Measurements from ENCODE around the gene CORO2B.
"Not testable (repeated sequence)": the region's sequence is repeated elsewhere in the genome, so short reads cannot be mapped to it uniquely, and the experiment has no call there.

Gene CORO2B

DNA sequence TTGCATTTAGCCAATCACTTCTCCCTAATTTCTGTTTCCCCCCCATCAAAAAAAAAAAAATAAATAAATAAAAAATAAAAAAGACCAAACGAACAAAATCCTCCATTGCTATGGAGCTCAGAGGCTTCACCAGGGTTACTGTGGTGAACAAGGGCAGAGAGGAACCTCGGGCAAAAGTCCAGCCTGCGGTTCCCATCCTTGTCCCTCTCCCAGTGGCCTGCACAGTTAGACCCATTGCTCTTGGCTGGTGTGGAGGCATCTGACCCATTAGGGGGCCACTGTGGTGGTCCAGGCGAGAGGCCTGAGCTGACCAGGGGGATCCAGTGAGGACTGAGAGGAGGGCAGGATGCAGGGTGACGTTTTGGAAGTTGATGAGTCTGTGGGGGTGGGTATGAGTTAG is 18.8 kb downstream of the CORO2B start:
- Mint-ChIP-seq H3K27ac (no peak overlapping the region), H3K4me1 (ENCODE audit: low read depth) (no peaks in the 10 kb centered on the region), H3K36me3 (ENCODE audit: low read depth) (no peaks in the 10 kb centered on the region)

DNA sequence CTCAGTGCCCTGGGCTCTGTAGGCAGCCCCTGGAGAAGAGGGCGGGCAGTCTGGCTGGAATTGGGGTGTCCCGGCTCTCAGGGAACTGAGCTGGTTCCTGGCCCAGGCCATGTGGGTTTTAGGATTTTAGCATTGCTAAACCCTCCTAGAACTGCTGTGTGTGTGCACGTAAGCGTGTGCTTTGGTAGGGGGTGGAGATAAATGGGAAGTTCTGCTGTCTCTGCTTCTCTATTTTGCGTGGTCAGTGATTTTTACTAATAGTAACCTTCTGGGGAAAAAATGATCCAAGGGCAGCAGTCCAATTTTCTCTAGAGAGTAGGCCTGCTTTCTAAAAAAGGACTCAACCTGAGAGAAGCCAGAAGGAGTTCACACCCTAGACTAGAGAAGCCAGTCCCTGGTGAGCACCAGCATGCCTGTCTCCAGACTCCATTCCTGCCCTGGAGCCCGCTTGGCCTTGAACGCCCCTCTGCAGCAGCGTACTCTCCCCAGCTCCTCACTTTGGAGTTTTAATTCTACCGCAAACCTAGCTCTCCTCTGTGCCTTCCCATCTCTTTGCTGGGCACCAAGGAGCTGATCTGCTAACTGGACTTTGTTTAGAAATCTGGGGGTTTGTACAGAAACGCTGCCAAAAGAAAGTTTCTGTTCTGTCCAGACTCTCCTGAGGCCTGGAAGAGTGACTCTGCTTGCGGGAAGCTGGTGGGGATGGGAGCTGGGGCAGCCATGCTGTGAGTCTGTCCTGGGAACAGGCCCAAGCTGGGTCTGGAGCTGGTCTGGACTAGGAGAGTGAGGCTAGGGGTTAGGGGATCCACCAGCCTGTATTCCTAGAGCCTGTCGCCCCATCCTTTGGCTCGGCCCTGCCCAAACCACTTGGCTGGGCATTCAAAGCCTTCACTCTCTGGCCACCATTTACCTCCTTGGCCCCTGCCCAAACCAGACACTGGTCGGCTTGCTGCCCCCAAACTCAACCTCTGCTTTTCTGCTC is 19.7 kb downstream of the CORO2B start:
- H3K4me3 Mint-ChIP-seq = no peak overlapping the region
- H3K36me3 Mint-ChIP-seq (ENCODE audit: low read depth) = no peaks in the 10 kb centered on the region
- DNase-seq = no peak
- no peaks in the 10 kb centered on the region for H3K9me3 Mint-ChIP-seq
- peaks cover 7% of the 10 kb centered on the region for H3K27me3 Mint-ChIP-seq
- H3K27ac Mint-ChIP-seq = no peak overlapping the region
- H3K4me1 Mint-ChIP-seq (ENCODE audit: low read depth) = no peaks in the 10 kb centered on the region

More for the DNA sequence above, 18.8 kb downstream of the CORO2B start:
- peaks cover 8% of the 10 kb centered on the region for H3K27me3 Mint-ChIP-seq
- H3K9me3 Mint-ChIP-seq = no peaks in the 10 kb centered on the region
- DNase-seq = no peak
- no peak overlapping the region for H3K4me3 Mint-ChIP-seq

DNA sequence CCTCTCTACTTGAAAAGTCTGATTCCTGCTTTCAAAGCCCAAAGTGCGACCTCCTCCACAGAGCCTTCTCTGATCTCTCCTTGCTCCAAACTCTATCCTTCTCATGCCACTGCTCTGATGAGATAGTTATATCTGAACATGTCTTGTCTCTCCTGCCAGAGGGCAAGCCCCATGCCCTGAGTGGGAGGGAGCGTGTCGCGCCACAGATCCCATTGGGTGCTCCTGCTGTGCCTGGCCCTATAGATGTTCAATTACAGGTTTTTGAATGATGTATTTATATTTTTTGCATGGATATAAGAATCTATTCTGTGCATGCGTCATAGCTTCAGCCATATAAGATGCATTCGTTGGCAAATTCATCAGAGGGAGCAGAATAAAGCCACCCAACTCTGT is 20.4 kb downstream of the CORO2B start:
- DNase-seq = no peak
- H3K36me3 Mint-ChIP-seq (ENCODE audit: low read depth) = no peaks in the 10 kb centered on the region
- H3K27ac Mint-ChIP-seq = no peak overlapping the region
- H3K4me1 Mint-ChIP-seq (ENCODE audit: low read depth) = no peaks in the 10 kb centered on the region
- peaks cover 3% of the 10 kb centered on the region for H3K27me3 Mint-ChIP-seq
- H3K4me3 Mint-ChIP-seq = no peak overlapping the region
- no peaks in the 10 kb centered on the region for H3K9me3 Mint-ChIP-seq

DNA sequence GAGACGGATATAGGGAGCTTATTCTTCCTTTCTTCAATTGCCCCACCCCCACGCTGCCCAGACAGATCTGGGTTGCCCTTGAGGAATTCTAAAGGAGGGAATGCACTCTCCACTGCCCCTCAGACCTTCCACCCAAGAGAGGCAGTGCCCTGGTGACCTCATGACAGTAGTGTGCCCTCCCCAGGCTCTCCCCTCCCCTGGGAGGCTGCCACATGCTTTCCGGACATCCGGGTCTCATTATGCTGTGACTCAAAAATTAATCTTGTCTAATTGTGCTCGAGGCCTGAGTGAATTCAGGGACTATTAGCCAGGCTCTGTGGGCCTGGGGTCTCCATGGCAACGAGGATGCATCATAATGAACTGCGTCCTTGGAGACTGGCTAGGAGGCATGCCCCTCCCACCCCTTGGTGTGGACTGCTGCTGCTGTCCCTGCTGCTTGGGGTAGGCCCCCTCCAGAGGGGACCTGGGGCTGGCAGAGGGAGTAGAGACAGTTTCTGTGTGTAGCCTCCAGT is 20.8 kb downstream of the CORO2B start:
- peaks cover 3% of the 10 kb centered on the region for H3K27me3 Mint-ChIP-seq
- no peaks in the 10 kb centered on the region for H3K4me1 Mint-ChIP-seq (ENCODE audit: low read depth)
- no peak overlapping the region for H3K4me3 Mint-ChIP-seq
- no peak overlapping the region for H3K27ac Mint-ChIP-seq
- no peaks in the 10 kb centered on the region for H3K9me3 Mint-ChIP-seq
- no peaks in the 10 kb centered on the region for H3K36me3 Mint-ChIP-seq (ENCODE audit: low read depth)
- DNase-seq = no peak

DNA sequence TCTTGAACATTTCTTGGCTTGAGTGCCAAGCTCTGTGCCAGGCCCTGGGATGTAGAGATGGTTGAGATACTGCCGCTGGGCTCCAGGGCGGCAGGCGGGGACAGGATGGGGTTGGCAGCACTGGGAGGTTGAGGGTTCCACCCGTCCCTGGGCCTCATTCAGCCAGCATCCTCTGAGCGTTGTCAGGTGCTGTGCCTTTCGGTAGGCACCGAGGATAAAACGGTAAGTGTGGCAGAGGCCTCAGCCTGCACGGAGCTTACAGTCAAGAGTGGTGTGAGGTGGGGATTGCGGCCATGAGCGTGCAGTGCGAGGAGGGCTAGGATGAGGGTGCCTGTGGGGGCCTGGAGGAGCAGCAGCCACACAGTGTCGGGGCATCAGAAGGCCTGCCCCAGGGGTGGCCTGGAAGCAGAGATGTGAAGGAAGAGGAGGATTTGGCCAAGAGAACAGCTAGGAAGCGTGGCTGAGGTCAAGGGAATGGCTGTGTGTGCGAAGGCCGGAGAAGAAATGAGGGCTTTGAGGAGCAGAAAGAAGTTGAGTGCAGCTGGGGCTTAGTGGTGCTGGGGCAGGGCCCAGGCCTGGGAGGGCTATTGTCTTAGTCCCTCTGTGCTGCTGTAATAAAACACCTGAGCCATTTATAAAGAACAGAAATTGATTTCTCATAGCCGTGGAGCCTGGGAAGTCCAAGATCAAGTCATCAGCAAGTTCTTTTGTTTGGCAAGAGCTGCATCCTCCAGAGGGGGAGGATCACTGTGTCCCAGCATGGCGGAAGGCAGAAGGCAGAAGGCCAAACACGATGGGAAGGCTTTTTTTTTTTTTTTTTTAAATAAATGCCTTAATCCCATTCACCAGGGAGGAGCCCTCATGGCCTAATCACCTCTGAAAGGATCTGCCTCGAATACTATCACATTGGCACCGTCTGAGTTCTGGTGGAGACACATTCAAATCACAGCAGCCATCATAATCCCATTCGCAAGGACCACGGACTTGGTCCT is 22.7 kb downstream of the CORO2B start:
- Mint-ChIP-seq H3K4me1 (ENCODE audit: low read depth) (no peaks in the 10 kb centered on the region), H3K9me3 (peaks cover 2% of the 10 kb centered on the region), H3K4me3 (no peak overlapping the region), H3K27ac (no peak overlapping the region), H3K36me3 (ENCODE audit: low read depth) (no peaks in the 10 kb centered on the region), H3K27me3 (no peaks in the 10 kb centered on the region)
- no peak for DNase-seq

DNA sequence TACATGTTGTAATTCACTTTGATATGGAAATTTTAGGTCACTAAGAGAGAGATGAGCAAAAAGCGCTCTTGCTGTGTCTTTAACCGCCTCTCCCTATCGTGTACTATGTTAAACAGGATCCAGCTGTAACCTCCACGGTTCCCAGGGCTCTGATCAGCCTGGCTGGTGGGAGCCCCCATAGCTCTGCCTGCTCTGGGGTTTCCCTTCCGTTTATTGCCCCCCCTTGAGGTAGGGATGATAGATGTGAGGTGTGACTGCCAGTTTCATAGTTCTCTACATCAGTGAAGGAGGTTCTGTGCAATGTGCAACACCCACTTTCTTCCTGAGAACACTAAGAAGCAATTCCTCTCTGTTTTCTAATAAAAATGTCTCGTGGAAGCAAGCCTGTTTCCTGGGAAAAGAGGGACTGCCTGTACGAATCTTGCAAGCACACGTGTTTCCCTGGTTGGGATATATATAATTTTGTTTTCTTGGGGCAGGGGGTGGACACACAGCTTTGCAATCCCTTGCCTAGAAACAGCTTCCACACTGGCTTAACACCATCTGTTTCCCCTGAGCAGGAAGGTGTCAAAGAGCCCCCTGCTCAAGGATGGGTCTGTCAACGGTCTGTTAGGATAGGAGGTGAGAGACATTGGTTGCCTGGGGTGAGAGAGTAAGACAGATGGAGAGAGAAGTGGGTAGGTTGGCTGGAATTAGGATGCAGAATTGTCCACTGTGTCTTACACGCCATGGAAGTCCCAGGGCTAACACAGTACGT is 23.8 kb downstream of the CORO2B start:
- no peaks in the 10 kb centered on the region for H3K4me1 Mint-ChIP-seq (ENCODE audit: low read depth)
- H3K4me3 Mint-ChIP-seq = no peak overlapping the region
- H3K27me3 Mint-ChIP-seq = no peaks in the 10 kb centered on the region
- H3K9me3 Mint-ChIP-seq = peaks cover 3% of the 10 kb centered on the region
- H3K36me3 Mint-ChIP-seq (ENCODE audit: low read depth) = no peaks in the 10 kb centered on the region
- H3K27ac Mint-ChIP-seq = no peak overlapping the region
- no peak for DNase-seq

DNA sequence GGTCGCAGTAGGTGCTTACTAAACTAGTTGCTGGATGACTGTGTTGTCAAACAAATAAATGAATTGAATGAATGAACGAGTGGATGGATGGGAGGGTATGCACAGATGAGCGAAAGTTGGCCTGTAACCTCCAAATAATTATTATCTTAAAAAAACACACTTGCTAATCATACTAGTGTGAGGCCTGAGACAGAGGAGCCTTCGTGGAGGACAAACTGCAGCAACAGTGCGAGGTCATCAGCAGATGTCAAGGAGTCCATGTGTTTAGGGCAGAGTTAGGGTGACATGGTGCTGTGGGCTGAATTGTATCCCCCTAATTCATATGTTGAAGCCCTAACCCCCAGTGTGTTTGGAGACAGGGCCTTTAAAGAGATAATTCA is 24.4 kb downstream of the CORO2B start:
- H3K9me3 Mint-ChIP-seq = peaks cover 3% of the 10 kb centered on the region
- no peaks in the 10 kb centered on the region for H3K36me3 Mint-ChIP-seq (ENCODE audit: low read depth)
- H3K27me3 Mint-ChIP-seq = no peaks in the 10 kb centered on the region
- no peaks in the 10 kb centered on the region for H3K4me1 Mint-ChIP-seq (ENCODE audit: low read depth)
- H3K27ac Mint-ChIP-seq = no peak overlapping the region
- H3K4me3 Mint-ChIP-seq = no peak overlapping the region
- no peak for DNase-seq

DNA sequence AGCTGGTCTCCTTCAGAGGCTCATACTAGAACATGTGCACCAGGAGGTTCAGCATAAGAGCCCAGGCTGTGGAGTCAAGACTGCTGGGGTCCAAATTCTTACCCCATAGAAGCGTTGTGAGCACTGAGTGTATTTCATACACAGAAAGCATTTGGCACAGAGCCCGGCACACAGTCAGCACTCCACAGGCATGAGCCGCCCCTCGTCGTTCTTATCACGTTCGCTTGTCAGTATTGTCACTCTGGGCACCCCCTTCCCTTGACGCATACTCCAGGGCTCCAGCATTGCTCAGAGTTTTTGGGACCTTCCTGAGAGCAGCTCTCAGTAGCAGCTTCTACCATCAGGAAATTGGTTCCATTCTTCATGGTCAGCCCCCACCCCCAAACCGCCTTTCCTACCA is 25.2 kb downstream of the CORO2B start:
- Mint-ChIP-seq H3K36me3 (ENCODE audit: low read depth) (no peaks in the 10 kb centered on the region), H3K27me3 (peaks cover 3% of the 10 kb centered on the region), H3K4me3 (no peak overlapping the region), H3K4me1 (ENCODE audit: low read depth) (no peaks in the 10 kb centered on the region), H3K9me3 (peaks cover 3% of the 10 kb centered on the region), H3K27ac (no peak overlapping the region)
- no peak for DNase-seq

DNA sequence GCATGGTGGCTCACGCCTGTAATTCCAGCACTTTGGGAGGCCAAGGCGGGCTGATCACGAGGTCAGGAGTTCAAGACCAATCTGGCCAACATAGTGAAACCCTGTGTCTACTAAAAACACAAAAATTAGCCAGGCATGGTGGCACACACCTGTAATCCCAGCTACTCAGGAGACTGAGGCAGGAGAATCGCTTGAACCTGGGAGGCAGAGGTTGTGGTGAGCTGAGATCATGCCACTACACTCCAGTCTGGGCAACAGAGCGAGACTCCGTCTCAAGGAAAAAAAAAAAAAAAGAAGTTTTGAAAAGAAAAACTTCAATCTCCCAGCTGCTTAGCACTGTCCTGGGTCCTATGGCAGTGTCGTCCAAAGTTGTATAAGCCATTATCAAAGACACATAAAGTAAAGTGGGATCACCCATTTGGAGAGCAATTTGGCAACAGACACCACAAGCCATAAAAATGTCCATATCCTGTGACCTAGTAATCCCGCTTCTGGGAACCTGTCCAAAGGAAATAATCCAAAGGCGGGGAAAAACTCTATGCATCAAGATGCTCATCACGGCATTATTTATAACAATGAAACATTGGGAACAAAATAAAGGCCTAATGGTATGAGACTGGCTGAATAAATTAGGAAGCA is 26.2 kb downstream of the CORO2B start:
- not testable (repeated sequence) for H3K36me3 Mint-ChIP-seq (ENCODE audit: low read depth); H3K27me3 Mint-ChIP-seq; H3K9me3 Mint-ChIP-seq; H3K4me1 Mint-ChIP-seq (ENCODE audit: low read depth); DNase-seq; H3K27ac Mint-ChIP-seq; H3K4me3 Mint-ChIP-seq

DNA sequence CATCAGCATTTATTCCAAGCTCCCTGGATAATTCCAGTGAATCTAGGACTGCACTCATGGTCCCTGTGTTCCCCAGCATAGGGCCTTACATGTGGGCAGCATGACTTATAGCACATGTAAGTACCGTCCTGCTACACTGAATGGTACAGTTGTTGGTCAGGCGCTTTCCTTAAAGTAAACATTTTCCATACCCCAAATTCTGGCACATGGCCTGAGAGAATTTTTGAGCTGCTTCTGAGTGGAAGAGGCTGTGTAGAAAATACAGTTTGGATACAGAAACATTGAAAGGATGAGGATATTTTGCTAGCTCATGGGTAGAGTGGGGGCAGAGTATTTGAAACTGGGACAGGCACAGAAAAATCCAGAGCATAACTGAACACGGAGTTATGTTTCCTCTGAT is 27.6 kb downstream of the CORO2B start:
- Mint-ChIP-seq H3K27ac (no peak overlapping the region), H3K36me3 (ENCODE audit: low read depth) (no peaks in the 10 kb centered on the region), H3K4me3 (no peak overlapping the region), H3K4me1 (ENCODE audit: low read depth) (no peaks in the 10 kb centered on the region), H3K9me3 (peaks cover 3% of the 10 kb centered on the region), H3K27me3 (peaks cover 3% of the 10 kb centered on the region)
- DNase-seq = no peak

DNA sequence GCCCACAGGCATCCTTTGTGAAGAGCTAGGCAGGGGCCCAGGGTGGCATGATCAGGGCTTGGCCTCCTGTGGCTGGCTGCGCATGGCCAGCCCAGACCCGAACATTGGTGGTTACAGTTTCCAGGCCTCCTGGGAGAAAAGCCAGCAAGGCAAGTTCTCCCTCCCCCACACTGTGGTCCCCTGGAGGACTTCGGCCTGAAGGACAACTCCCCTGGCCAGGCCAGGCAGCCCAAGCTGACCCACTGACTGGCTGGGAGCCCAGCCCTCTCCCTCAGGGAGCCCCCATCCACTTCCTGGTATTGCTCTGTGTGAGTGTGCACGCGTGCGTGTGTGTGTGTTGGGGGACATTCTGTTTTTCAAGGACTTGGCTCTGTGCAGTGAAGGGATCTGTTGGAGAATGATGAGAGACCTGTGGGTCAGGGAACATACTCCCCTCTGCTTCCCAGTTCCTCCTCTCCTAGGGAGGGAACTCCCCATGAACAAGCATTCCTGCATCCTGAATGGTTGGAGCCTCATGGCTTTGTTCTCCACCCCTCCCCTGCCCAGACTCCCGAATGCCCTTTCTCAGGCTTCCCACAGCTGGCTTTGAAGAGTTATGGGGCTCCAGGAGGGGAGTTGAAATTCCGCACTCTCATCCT is 29.5 kb downstream of the CORO2B start:
- DNase-seq = no peak
- Mint-ChIP-seq H3K4me1 (ENCODE audit: low read depth) (no peaks in the 10 kb centered on the region), H3K9me3 (peaks cover 3% of the 10 kb centered on the region), H3K36me3 (ENCODE audit: low read depth) (no peaks in the 10 kb centered on the region), H3K27ac (no peak overlapping the region), H3K27me3 (peaks cover 3% of the 10 kb centered on the region), H3K4me3 (no peak overlapping the region)

DNA sequence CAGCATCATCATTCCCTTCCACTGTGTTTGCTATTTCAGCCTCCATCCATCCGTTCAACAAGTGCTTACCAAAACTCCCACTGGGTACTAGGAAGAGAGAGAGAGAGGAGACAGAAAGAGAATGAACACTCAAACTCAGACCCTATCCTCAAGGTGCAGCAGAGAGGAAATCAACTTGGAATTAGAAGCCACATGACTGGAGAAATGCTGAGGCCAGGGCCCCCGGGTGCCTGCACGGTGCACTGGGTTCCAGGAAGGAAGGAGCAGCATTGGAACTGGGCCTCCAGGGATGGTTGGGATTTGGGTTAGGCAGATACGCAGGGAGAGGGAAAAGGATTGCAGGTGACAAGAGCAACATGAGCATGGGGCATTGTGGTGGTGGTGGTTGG is 30.0 kb downstream of the CORO2B start:
- no peak for DNase-seq
- Mint-ChIP-seq H3K4me1 (ENCODE audit: low read depth) (no peaks in the 10 kb centered on the region), H3K9me3 (peaks cover 3% of the 10 kb centered on the region), H3K36me3 (ENCODE audit: low read depth) (no peaks in the 10 kb centered on the region), H3K4me3 (no peak overlapping the region), H3K27ac (no peak overlapping the region), H3K27me3 (peaks cover 3% of the 10 kb centered on the region)

DNA sequence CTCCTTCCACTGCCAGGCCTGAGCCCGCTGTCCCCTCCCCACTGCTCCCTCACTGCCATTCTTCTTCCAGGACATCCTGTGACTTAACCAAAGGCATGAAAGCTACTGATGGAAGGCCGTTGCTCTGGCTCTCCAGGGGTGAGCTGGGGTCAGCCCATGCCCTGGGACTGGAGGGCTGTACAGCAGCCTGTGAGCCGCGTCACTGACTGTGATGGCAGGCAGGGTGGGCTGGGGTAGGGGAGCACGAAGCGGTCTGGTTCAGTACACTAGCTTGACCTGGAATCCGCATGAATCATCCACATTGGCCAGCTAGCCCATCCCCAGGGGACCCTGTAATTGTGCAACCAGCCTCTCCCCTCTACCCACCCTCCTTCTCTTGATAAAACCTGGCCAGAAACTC is 30.8 kb downstream of the CORO2B start:
- H3K4me3 Mint-ChIP-seq = no peak overlapping the region
- no peaks in the 10 kb centered on the region for H3K36me3 Mint-ChIP-seq (ENCODE audit: low read depth)
- no peaks in the 10 kb centered on the region for H3K4me1 Mint-ChIP-seq (ENCODE audit: low read depth)
- peaks cover 3% of the 10 kb centered on the region for H3K9me3 Mint-ChIP-seq
- no peak overlapping the region for H3K27ac Mint-ChIP-seq
- no peak for DNase-seq
- peaks cover 9% of the 10 kb centered on the region for H3K27me3 Mint-ChIP-seq

Measured in activated T-cell treated with anti-CD3 and anti-CD28 coated beads, Interleukin-2, amount 50 U/mL, for 24 hours (primary cell).